CD4-positive, alpha-beta T cell treated with Interleukin-6 at 100 ng/mL for 8 hours (primary cell): ENCODE data around the gene CT45A6.
"Not testable (repeated sequence)": the region's sequence is repeated elsewhere in the genome, so short reads cannot be mapped to it uniquely, and the experiment has no call there.

Source experiments
- DNase-seq: peaks from one replicate; pipeline ENCODE4 v3.0.0-alpha.2; 2020; ENCODE audit warnings: mixed read lengths, low spot score

Gene CT45A6, protein sequence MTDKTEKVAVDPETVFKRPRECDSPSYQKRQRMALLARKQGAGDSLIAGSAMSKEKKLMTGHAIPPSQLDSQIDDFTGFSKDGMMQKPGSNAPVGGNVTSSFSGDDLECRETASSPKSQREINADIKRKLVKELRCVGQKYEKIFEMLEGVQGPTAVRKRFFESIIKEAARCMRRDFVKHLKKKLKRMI

GRCh38 chrX:135802687-135803086, at the start of gene CT45A6:
Gene CT45A6, minus strand, starts transcription at chrX:135802787. Its CDS starts 3,794 bp downstream, at chrX:135798993.
- DNase-seq, result not testable (repeated sequence)

DNA sequence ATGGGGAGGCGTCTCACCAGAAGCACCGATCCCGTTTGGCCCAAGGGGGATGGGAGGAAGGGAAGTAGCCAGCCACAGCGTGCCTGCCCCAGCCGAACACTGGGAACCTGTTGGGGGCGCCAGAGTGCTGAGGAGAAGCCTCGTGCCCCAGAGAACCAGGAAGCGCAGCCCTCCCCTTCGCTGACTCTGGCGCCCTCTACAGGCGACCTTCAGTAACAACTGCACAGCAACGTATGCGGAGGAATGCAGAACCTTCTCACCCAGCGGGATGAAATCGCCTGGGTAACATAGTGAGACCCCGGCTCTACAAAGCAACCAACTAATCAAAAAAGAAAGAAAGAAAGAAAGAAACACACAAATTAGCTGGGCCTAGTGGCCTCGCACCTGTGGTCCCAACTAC, 34.6 kb upstream of the CT45A6 start, which contains the start of gene CT45A7:
Gene CT45A7, minus strand, starts transcription at position 101 of the 400 bp plus-strand sequence. CDS start 3,747 bp downstream, outside the sequence.
- DNase-seq, result not testable (repeated sequence)

GRCh38 chrX:135819912-135820311, 17.3 kb upstream of the CT45A6 start, which contains the start of gene CT45A2:
Gene CT45A2, minus strand, starts transcription at chrX:135820012. Its CDS starts 3,747 bp downstream, at chrX:135816265.
- not testable (repeated sequence) for DNase-seq

DNA sequence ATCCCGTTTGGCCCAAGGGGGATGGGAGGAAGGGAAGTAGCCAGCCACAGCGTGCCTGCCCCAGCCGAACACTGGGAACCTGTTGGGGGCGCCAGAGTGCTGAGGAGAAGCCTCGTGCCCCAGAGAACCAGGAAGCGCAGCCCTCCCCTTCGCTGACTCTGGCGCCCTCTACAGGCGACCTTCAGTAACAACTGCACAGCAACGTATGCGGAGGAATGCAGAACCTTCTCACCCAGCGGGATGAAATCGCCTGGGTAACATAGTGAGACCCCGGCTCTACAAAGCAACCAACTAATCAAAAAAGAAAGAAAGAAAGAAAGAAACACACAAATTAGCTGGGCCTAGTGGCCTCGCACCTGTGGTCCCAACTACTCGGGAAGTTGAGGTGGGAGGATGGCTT, 17.2 kb downstream of the CT45A6 start, which contains the start of gene CT45A5:
Gene CT45A5, minus strand, starts transcription at position 101 of the 400 bp plus-strand sequence. CDS start 3,774 bp downstream, outside the sequence.
- DNase-seq, result not testable (repeated sequence)

DNA sequence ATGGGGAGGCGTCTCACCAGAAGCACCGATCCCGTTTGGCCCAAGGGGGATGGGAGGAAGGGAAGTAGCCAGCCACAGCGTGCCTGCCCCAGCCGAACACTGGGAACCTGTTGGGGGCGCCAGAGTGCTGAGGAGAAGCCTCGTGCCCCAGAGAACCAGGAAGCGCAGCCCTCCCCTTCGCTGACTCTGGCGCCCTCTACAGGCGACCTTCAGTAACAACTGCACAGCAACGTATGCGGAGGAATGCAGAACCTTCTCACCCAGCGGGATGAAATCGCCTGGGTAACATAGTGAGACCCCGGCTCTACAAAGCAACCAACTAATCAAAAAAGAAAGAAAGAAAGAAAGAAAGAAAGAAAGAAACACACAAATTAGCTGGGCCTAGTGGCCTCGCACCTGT, 34.5 kb downstream of the CT45A6 start, which contains the start of gene CT45A3:
Gene CT45A3, minus strand, starts transcription at position 101 of the 400 bp plus-strand sequence. CDS start 3,747 bp downstream, outside the sequence.
- not testable (repeated sequence) for DNase-seq

DNA sequence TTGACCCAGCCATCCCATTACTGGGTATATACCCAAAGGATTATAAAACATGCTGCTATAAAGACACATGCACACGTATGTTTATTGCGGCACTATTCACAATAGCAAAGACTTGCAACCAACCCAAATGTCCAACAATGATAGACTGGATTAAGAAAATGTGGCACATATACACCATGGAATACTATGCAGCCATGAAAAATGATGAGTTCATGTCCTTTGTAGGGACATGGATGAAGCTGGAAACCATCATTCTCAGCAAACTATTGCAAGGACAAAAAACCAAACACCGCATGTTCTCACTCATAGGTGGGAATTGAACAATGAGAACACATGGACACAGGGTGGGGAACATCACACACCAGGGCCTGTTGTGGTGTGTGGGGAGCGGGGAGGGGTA, 57.8 kb downstream of the CT45A6 start:
- not testable (repeated sequence) for DNase-seq
